ENCODE results near the gene MLC1.

MLC1 gene

GRCh38 chr22:50072167-50072555, 13.1 kb downstream of the MLC1 start:
- TF ChIP-seq CTCF (conservative IDR thresholded peaks at IDR 0.05; ENCODE audit: low read length) (no peak), EZH2phosphoT487 (IDR thresholded peaks at IDR 0.05; ENCODE audit: borderline replicate concordance) (no peak)
- no peaks in the 10 kb centered on the region for H4K20me1 ChIP-seq (ENCODE audit: insufficient read depth, low read length, poor library complexity, severe bottlenecking)
- no peak overlapping the region for H3K4me2 ChIP-seq (ENCODE audit: low read depth, low read length, poor library complexity, severe bottlenecking)
- H3K9me3 ChIP-seq (ENCODE audit: insufficient read depth, low read depth, low read length): no peaks in the 10 kb centered on the region
- H3K9me2 ChIP-seq (replicated peaks; ENCODE audit: low read depth, low read length): no peaks in the 10 kb centered on the region
- H3F3A ChIP-seq (ENCODE audit: low read depth): no peaks in the 10 kb centered on the region
- no peaks in the 10 kb centered on the region for H3K79me2 ChIP-seq (ENCODE audit: insufficient read depth, low read length)
- H3K4me3 ChIP-seq (ENCODE audit: low read length, poor library complexity, severe bottlenecking): no peak overlapping the region
- H2AFZ ChIP-seq (ENCODE audit: low read length): no peak overlapping the region
- H3K36me3 ChIP-seq (ENCODE audit: insufficient read depth, low read length): no peaks in the 10 kb centered on the region
- H3K9ac ChIP-seq (ENCODE audit: low read depth, low read length, poor library complexity, severe bottlenecking): no peak overlapping the region
- no peaks in the 10 kb centered on the region for H3K4me1 ChIP-seq (ENCODE audit: insufficient read depth, low read length, poor library complexity, severe bottlenecking)
- no peaks in the 10 kb centered on the region for H3K27me3 ChIP-seq (ENCODE audit: insufficient read depth, low read length, poor library complexity, severe bottlenecking)

- Histone ChIP-seq H3K9me3 (ENCODE audit: insufficient read depth, low read depth, low read length) (no peaks in the 10 kb centered on the region), H3K9me2 (replicated peaks; ENCODE audit: low read depth, low read length) (no peaks in the 10 kb centered on the region), H4K20me1 (ENCODE audit: insufficient read depth, low read length, poor library complexity, severe bottlenecking) (no peaks in the 10 kb centered on the region), H3K4me1 (ENCODE audit: insufficient read depth, low read length, poor library complexity, severe bottlenecking) (no peaks in the 10 kb centered on the region), H3K9ac (ENCODE audit: low read depth, low read length, poor library complexity, severe bottlenecking) (no peak overlapping the region), H2AFZ (ENCODE audit: low read length) (no peak overlapping the region), H3K36me3 (ENCODE audit: insufficient read depth, low read length) (no peaks in the 10 kb centered on the region), H3K4me3 (ENCODE audit: low read length, poor library complexity, severe bottlenecking) (no peak overlapping the region), H3K27me3 (ENCODE audit: insufficient read depth, low read length, poor library complexity, severe bottlenecking) (no peaks in the 10 kb centered on the region), H3F3A (ENCODE audit: low read depth) (no peaks in the 10 kb centered on the region), H3K4me2 (ENCODE audit: low read depth, low read length, poor library complexity, severe bottlenecking) (no peak overlapping the region), H3K79me2 (ENCODE audit: insufficient read depth, low read length) (no peaks in the 10 kb centered on the region)
- no peak for TF ChIP-seq EZH2phosphoT487 (IDR thresholded peaks at IDR 0.05; ENCODE audit: borderline replicate concordance)
- no peak for TF ChIP-seq CTCF (conservative IDR thresholded peaks at IDR 0.05; ENCODE audit: low read length)
These were observed 13.6 kb downstream of the MLC1 start for GRCh38 chr22:50071432-50072166.

GRCh38 chr22:50070366-50070765, 14.9 kb downstream of the MLC1 start:
- Histone ChIP-seq H3K79me2 (ENCODE audit: insufficient read depth, low read length) (no peaks in the 10 kb centered on the region), H3K27me3 (ENCODE audit: insufficient read depth, low read length, poor library complexity, severe bottlenecking) (no peaks in the 10 kb centered on the region), H3K36me3 (ENCODE audit: insufficient read depth, low read length) (no peaks in the 10 kb centered on the region), H2AFZ (ENCODE audit: low read length) (no peak overlapping the region), H3K4me2 (ENCODE audit: low read depth, low read length, poor library complexity, severe bottlenecking) (no peak overlapping the region), H3K9me2 (replicated peaks; ENCODE audit: low read depth, low read length) (no peaks in the 10 kb centered on the region), H4K20me1 (ENCODE audit: insufficient read depth, low read length, poor library complexity, severe bottlenecking) (no peaks in the 10 kb centered on the region), H3F3A (ENCODE audit: low read depth) (no peaks in the 10 kb centered on the region), H3K4me1 (ENCODE audit: insufficient read depth, low read length, poor library complexity, severe bottlenecking) (no peaks in the 10 kb centered on the region), H3K9ac (ENCODE audit: low read depth, low read length, poor library complexity, severe bottlenecking) (no peak overlapping the region), H3K9me3 (ENCODE audit: insufficient read depth, low read depth, low read length) (no peaks in the 10 kb centered on the region), H3K4me3 (ENCODE audit: low read length, poor library complexity, severe bottlenecking) (no peak overlapping the region)
- TF ChIP-seq EZH2phosphoT487 (IDR thresholded peaks at IDR 0.05; ENCODE audit: borderline replicate concordance) (no peak), CTCF (conservative IDR thresholded peaks at IDR 0.05; ENCODE audit: low read length) (no peak)
